ENCODE data around the gene PGA5. TPM values are rescaled to one million over a fixed set of nuclear protein-coding genes. Genes with fewer than 3 reads are reported as not detected.

PGA5 gene
- total and polyA plus RNA-seq, 2 experiments from 2014 or later: 0.45 to 0.52 TPM

DNA sequence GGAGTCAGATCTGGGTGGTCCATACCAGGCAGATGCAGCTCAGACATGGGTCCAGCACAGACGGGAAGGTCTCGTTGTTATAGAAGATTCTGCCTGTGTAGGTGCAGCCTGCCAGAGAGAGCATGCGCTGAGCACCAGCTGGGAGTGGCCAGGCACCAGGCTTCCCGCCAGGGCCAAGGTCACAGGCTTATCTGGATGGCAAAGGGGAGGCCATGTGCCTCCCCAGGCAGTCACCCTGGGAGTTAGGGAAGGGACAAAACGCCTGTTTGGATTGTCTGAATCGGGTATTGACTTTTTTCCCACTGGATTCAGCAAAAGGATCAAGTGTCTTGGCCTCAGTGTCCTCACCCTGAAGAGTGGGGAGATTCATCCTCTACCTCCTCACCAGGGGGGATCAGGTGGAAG, 26.5 kb downstream of the PGA5 start (continued):
- TF ChIP-seq, protein P1, sequence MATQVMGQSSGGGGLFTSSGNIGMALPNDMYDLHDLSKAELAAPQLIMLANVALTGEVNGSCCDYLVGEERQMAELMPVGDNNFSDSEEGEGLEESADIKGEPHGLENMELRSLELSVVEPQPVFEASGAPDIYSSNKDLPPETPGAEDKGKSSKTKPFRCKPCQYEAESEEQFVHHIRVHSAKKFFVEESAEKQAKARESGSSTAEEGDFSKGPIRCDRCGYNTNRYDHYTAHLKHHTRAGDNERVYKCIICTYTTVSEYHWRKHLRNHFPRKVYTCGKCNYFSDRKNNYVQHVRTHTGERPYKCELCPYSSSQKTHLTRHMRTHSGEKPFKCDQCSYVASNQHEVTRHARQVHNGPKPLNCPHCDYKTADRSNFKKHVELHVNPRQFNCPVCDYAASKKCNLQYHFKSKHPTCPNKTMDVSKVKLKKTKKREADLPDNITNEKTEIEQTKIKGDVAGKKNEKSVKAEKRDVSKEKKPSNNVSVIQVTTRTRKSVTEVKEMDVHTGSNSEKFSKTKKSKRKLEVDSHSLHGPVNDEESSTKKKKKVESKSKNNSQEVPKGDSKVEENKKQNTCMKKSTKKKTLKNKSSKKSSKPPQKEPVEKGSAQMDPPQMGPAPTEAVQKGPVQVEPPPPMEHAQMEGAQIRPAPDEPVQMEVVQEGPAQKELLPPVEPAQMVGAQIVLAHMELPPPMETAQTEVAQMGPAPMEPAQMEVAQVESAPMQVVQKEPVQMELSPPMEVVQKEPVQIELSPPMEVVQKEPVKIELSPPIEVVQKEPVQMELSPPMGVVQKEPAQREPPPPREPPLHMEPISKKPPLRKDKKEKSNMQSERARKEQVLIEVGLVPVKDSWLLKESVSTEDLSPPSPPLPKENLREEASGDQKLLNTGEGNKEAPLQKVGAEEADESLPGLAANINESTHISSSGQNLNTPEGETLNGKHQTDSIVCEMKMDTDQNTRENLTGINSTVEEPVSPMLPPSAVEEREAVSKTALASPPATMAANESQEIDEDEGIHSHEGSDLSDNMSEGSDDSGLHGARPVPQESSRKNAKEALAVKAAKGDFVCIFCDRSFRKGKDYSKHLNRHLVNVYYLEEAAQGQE (IDR thresholded peaks at IDR 0.05; ENCODE audit: unreplicated experiment): no peak
- TF ChIP-seq, protein P2, sequence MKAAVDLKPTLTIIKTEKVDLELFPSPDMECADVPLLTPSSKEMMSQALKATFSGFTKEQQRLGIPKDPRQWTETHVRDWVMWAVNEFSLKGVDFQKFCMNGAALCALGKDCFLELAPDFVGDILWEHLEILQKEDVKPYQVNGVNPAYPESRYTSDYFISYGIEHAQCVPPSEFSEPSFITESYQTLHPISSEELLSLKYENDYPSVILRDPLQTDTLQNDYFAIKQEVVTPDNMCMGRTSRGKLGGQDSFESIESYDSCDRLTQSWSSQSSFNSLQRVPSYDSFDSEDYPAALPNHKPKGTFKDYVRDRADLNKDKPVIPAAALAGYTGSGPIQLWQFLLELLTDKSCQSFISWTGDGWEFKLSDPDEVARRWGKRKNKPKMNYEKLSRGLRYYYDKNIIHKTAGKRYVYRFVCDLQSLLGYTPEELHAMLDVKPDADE (IDR thresholded peaks at IDR 0.05): no peak
- no peak for TF ChIP-seq JUNB (IDR thresholded peaks at IDR 0.05; ENCODE audit: unreplicated experiment)

- DNase-seq (ENCODE audit: low spot score) (no peak), ATAC-seq (no peak)
- Mint-ChIP-seq H3K27ac (no peak overlapping the region; the same call in 1 of the 2 replicates), H3K4me1 (no peaks in the 10 kb centered on the region), H3K9me3 (no peaks in the 10 kb centered on the region), H3K36me3 (ENCODE audit: low read depth) (peaks cover 7% of the 10 kb centered on the region; the same call in 1 of the 3 replicates), H3K4me3 (no peak overlapping the region), H3K27me3 (ENCODE audit: insufficient read depth, low read depth, poor library complexity) (peaks cover 2% of the 10 kb centered on the region)
- no peaks in the 10 kb centered on the region for H3K4me1 ChIP-seq (ENCODE audit: insufficient read depth)
- H3K27ac ChIP-seq (ENCODE audit: low read depth): no peak overlapping the region
- H3K4me2 ChIP-seq: no peak overlapping the region
- no peaks in the 10 kb centered on the region for H3K27me3 ChIP-seq (ENCODE audit: insufficient read depth)
- H3K4me3 ChIP-seq: no peak overlapping the region
- no peak overlapping the region for H2AFZ ChIP-seq
- H3F3A ChIP-seq (replicated peaks; ENCODE audit: low read depth): no peaks in the 10 kb centered on the region
- H3K9me2 ChIP-seq (ENCODE audit: insufficient read depth): no peaks in the 10 kb centered on the region
- no peaks in the 10 kb centered on the region for H3K79me2 ChIP-seq (replicated peaks; ENCODE audit: insufficient read depth)
- no peaks in the 10 kb centered on the region for H3K36me3 ChIP-seq (ENCODE audit: insufficient read depth)
- H4K20me1 ChIP-seq (replicated peaks; ENCODE audit: insufficient read depth): peaks cover 3% of the 10 kb centered on the region; the same call in 1 of the 2 replicates
- TF ChIP-seq, protein P2 (IDR thresholded peaks at IDR 0.05): no peak
- no peak for TF ChIP-seq EZH2 (IDR thresholded peaks at IDR 0.05; ENCODE audit: low read depth, unreplicated experiment)
- no peak for TF ChIP-seq POLR2AphosphoS5 (IDR thresholded peaks at IDR 0.05; ENCODE audit: low read depth)
- TF ChIP-seq, protein P3, sequence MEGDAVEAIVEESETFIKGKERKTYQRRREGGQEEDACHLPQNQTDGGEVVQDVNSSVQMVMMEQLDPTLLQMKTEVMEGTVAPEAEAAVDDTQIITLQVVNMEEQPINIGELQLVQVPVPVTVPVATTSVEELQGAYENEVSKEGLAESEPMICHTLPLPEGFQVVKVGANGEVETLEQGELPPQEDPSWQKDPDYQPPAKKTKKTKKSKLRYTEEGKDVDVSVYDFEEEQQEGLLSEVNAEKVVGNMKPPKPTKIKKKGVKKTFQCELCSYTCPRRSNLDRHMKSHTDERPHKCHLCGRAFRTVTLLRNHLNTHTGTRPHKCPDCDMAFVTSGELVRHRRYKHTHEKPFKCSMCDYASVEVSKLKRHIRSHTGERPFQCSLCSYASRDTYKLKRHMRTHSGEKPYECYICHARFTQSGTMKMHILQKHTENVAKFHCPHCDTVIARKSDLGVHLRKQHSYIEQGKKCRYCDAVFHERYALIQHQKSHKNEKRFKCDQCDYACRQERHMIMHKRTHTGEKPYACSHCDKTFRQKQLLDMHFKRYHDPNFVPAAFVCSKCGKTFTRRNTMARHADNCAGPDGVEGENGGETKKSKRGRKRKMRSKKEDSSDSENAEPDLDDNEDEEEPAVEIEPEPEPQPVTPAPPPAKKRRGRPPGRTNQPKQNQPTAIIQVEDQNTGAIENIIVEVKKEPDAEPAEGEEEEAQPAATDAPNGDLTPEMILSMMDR (conservative IDR thresholded peaks at IDR 0.05; ENCODE audit: low read depth in 2 of 2): no peak
- no peak for TF ChIP-seq EZH2phosphoT487 (IDR thresholded peaks at IDR 0.05; ENCODE audit: unreplicated experiment)
- TF ChIP-seq, protein P4, sequence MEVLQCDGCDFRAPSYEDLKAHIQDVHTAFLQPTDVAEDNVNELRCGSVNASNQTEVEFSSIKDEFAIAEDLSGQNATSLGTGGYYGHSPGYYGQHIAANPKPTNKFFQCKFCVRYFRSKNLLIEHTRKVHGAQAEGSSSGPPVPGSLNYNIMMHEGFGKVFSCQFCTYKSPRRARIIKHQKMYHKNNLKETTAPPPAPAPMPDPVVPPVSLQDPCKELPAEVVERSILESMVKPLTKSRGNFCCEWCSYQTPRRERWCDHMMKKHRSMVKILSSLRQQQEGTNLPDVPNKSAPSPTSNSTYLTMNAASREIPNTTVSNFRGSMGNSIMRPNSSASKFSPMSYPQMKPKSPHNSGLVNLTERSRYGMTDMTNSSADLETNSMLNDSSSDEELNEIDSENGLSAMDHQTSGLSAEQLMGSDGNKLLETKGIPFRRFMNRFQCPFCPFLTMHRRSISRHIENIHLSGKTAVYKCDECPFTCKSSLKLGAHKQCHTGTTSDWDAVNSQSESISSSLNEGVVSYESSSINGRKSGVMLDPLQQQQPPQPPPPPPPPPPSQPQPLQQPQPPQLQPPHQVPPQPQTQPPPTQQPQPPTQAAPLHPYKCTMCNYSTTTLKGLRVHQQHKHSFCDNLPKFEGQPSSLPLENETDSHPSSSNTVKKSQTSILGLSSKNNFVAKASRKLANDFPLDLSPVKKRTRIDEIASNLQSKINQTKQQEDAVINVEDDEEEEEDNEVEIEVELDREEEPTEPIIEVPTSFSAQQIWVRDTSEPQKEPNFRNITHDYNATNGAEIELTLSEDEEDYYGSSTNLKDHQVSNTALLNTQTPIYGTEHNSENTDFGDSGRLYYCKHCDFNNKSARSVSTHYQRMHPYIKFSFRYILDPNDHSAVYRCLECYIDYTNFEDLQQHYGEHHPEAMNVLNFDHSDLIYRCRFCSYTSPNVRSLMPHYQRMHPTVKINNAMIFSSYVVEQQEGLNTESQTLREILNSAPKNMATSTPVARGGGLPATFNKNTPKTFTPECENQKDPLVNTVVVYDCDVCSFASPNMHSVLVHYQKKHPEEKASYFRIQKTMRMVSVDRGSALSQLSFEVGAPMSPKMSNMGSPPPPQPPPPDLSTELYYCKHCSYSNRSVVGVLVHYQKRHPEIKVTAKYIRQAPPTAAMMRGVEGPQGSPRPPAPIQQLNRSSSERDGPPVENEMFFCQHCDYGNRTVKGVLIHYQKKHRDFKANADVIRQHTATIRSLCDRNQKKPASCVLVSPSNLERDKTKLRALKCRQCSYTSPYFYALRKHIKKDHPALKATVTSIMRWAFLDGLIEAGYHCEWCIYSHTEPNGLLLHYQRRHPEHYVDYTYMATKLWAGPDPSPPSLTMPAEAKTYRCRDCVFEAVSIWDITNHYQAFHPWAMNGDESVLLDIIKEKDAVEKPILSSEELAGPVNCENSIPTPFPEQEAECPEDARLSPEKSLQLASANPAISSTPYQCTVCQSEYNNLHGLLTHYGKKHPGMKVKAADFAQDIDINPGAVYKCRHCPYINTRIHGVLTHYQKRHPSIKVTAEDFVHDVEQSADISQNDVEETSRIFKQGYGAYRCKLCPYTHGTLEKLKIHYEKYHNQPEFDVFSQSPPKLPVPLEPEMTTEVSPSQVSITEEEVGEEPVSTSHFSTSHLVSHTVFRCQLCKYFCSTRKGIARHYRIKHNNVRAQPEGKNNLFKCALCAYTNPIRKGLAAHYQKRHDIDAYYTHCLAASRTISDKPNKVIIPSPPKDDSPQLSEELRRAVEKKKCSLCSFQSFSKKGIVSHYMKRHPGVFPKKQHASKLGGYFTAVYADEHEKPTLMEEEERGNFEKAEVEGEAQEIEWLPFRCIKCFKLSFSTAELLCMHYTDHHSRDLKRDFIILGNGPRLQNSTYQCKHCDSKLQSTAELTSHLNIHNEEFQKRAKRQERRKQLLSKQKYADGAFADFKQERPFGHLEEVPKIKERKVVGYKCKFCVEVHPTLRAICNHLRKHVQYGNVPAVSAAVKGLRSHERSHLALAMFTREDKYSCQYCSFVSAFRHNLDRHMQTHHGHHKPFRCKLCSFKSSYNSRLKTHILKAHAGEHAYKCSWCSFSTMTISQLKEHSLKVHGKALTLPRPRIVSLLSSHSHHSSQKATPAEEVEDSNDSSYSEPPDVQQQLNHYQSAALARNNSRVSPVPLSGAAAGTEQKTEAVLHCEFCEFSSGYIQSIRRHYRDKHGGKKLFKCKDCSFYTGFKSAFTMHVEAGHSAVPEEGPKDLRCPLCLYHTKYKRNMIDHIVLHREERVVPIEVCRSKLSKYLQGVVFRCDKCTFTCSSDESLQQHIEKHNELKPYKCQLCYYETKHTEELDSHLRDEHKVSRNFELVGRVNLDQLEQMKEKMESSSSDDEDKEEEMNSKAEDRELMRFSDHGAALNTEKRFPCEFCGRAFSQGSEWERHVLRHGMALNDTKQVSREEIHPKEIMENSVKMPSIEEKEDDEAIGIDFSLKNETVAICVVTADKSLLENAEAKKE (CRISPR knock-in tag; IDR thresholded peaks at IDR 0.05): no peak
These were observed 27.7 kb downstream of the PGA5 start for GRCh38 chr11:61268588-61269250.
